Measurements from ENCODE around the gene XG.

XG gene

DNA sequence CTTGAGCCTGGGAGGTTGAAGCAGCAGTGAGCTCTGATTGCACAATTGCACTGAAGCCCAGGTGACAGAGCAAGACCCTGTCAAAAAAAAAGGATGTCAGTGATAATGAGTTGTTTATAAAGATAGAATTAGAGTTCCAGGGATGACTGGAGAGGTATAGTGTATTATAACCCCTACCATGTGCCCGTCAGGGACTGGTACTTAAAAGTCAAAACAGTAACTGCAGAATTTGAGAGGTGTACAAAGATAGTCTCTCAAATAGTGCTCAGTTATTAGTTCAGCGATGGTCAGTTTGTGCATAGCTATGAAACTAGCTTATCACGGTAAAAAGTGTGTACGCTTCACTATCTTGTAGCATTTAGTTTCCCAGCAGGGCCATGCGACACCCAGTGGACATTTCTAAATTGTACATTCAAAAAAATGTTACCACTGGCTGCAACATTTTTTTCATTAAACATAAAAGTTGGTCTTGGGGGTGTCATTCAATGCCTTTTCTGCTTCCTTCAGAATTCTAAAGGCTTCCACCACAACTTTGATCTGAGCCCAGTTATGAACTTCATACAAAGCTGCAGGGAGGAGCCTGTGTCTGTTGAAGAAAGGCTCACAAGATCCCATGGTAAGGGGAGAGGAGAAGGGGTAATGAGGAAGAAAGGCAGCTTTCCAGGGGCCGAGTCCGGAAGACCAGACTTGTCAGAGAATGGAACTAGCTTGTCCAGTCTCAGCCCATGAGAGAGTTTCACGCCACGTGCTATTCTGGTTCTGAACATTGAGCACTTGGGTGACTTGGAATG is 67.7 kb downstream of the XG start:
- no peak for DNase-seq (ENCODE audit: low read depth)

DNA sequence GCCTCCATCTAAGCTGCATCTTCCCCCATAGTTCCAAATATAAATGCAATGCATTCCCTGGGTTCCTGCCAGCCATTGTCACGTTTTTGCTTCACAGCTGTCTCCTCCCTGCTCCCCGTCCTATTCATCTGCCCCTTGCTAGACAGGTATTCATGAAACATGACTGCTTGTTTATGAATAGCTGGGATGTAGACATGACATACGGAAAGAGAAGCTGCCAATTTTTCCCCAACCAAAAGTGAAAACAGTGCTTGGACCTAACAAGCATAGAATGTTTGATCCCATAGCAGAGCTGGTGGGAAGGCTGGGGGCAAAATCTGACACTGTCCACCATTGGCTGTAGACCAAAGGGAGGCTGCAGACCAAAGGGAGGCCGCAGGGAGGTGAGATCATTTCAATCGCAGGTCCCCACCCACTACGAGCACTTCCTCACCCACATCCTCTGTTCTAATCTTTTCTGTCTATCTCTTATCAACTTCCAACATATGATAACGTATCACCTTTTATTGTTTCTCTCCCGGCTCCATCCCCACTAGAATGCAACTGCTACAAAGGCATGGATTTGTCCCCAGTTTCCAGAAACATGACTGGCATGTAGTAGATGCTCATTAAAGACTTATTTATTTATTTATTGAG is 68.4 kb downstream of the XG start:
- no peak for DNase-seq (ENCODE audit: low read depth)

DNA sequence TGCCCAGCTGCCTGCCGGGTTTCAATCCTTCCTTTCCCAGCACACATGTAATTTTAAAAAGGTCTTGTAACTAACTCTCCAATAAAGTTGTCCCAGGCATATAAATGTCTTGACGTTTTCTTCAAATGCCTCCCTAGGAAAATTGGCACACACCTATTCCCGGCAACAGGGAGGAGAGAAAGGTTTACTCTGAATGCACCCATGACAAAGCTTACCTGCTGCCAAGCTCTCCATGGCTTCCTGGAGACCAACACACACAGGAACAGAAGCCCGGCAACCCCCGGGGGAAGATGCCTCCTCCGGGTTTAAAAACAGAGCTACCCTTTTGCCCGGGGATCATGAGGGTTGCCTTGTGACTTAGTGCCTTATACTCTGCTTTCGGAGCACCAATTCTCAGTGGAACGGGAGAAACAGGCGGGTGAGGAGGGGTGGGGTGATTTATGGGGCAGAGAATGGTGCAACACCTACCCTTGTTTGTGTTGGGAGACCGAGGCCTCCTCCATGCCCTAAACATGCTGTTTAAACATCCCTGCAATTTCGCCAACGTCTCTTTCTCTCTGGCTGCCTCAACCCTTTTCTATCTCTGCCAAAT is 72.1 kb downstream of the XG start:
- no peak for DNase-seq (ENCODE audit: low read depth)

DNA sequence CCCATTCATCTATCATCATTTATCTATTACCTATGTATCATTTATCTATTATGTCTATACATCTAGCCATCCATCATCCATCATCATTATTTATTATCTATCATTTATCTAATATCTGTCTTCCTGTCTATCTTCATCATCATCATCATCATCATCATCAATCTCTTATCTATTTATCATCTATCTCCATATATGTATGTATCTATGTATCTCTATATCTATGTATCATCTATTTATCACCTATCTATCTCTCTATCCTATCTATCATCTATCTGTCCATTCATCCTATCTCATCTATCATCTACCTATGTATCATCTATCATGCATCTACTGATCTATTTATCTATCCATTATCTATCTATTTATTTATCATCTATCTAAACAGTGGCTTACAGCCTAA is 73.0 kb downstream of the XG start:
- DNase-seq (ENCODE audit: low read depth) = no peak

DNA sequence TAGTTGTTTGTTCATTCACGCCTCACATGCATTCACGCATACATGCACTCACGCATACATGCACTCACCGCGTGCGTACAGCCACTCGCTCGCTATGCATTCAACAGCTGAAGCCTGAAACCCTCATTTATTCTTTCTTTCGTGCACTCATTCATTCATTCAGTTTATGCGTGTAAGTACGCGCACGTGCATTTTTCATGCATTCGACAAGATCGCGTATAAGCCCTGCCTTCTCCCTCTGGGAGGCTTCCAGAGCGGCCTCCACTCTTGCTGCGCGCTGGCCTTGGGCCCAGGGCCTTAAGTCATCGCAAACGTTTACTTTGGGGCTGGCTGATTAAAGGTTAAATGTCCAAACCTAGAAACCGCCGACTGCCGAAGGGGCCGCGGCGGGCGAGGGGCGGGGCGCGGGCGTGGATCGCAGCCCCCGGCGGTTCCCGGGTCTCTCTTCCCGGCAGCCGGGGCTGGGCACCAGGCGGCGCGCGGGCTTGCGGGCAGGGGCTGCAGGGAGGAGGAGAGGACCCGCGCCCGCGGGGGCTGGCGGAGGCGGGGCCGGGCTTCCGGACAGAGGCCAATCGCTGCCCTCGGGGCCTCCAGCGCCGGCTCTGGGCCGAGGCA is 76.6 kb downstream of the XG start, which contains the start of gene GYG2:
TSS of gene GYG2 (plus strand) at position 587 of the 615 bp plus-strand sequence. CDS start 1,259 bp downstream, outside the sequence.
- DNase-seq (ENCODE audit: low read depth) = no peak

DNA sequence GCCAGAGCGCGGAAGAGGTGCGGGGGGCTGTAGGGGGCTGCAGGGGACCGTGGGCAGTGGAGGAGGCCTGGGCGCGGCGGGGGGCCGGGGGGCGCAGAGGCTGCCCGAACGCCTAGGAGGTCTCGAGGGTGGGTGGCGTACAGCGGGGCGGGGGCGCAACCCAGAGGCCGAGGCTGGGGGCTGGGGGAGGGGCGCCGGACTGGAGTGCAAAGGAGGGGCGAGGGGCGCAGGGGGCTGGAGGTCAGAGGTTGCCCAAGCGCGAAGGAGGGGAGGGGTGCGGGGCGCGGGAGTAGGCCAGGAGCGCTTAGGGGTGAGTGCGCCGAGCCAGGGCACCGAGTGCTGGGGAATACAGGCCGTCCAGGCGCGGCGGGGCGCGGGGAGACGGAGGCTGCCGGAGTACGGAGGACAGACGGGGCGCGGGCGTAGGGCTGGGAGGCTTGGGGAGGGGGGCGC is 77.1 kb downstream of the XG start:
- DNase-seq (ENCODE audit: low read depth) = no peak

DNA sequence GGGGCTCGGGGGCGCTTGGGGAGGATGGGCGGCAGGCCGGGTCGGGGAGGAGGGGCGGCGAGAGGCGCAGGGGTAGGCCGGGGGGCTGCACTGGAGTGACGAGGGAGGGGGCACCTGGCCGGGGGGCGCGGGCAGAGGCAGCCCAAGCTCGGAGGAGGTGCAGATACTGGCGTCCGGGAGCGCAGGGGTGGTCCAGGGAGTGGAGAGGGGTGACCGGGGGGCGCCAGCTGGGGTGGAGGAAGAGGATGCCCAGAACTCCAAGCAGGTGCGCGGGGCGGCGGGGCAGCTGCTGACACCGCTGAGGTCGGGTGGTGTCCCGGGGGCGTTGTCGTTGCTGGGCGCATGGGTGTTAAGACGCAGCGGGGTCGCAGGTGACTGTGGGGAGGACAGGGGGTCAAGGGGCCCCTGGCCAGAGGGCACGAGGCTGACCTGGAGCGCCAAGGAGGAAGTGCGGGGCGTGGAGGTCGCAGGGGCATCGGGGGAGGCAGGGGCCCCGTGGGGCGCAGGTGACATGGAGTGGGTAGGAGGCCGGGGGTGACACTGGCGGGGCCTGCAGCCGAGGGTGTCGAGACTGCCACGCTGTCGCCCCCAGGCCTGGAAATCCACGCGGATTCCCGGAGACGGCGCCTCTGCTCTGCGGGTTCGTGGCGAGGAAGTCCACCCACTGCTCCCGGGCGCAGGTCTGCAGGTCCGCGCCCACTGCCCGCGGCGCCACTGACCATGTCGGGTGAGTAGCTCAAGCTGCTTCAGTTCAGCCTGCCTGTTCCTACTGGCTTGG is 77.8 kb downstream of the XG start:
- DNase-seq (ENCODE audit: low read depth) = no peak

DNA sequence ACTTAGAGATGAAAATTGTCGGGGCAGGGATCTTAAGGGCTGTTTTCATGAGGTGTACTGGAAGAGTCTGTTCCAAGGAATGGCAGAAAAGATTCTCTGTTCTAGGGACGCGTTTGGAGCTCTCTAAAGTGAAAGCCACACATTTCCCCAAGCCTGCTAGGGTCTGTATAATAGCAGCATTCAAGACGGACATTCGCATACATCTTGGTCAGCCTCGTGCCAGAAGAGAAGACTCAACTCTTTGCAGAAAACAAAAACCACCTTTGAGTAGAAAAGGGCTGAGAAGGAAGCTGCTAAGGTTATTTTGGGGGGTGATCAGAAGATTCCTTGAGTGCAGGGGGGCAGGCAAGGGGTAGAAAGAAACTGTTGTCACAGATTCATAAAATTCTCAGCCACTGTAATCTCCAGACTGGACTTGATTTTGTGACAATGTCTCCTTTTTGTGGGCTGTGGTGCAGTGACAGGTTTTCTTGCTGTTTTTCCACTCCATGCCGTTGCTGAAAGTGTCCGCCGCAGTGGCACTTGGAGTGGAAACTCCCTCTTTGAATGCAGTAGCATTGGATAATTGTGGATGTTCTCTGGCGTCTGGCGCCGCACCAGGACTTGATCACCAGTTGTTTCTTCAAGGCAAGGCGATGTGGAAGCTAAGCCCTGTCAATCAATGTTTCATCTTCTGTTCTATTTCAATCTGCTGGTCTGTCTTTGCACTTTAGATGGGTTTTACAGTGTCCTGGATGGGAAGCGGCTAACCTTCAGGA is 79.8 kb downstream of the XG start:
- DNase-seq (ENCODE audit: low read depth) = no peak

DNA sequence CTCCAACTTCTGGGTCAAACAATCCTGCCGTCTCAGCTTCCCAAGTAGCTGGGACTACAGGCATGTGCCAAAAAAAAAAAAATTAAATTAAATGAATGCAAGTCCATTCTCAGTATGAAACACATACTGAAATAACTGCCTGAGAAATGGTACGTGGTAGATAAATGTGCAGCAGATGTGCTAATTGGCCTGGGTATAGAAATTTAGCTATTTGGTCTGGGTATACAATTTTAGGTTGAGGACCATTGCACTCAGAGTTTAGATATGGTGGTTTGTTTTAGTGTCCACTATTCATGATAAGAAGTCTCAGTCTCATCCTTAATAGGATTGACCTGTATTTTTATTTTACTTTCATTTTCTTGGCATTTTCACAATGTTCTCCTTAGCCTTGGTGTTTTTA is 86.1 kb downstream of the XG start:
- DNase-seq (ENCODE audit: low read depth) = no peak

DNA sequence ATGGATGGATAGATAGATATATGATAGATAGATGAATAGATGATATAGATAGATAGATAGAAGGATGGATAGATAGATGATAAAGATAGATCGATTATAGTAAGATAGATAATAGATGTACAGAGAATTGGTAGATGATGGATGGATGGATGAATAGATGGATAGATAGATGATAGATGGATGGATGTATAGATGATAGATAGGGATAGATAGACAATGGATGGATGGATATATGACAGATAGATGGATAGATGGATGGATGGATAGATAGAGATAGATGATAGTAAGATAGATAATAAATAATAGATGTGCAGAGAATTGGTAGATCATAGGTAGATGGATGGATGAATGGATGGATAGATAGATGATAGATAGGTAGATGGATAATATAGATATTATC is 89.1 kb downstream of the XG start:
- no peak for DNase-seq (ENCODE audit: low read depth)

DNA sequence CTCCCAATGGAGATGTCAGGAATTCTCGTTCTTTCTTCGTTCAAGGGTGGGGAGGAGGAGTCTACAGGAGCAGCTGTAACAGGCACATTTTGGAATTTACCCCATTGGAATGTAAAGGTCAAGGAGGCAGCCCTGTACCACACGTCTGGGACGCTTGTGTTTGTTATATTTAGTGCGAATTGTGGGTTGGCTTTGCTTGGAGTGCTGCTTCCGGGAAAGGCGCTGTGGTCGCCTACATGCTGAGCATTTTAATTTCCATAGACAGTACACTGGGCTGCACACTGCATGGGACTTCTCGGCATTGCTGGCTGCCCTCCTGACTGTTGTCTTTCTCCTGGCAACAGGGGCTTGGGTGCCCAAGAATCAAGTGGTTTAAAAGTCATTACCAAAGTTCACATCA is 89.7 kb downstream of the XG start:
- DNase-seq (ENCODE audit: low read depth) = no peak

DNA sequence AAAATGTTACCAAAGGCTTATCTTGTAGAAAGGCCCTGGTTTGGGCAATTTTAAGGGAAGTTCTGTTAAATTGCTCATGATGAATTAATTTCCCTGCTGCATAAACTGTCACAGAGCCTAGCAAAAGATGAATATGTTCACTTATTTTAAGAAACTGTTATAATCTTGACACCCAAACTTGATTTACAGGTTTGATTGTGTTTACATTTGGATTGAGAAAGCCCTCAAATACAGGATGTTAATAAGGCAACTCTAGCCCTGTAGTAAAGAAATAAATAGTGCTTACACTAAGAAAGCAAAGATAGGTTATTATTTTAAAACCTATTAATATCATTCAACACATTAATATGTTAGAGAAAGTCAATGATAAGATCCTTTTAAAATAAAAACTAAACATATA is 95.2 kb downstream of the XG start:
- DNase-seq (ENCODE audit: low read depth) = no peak

DNA sequence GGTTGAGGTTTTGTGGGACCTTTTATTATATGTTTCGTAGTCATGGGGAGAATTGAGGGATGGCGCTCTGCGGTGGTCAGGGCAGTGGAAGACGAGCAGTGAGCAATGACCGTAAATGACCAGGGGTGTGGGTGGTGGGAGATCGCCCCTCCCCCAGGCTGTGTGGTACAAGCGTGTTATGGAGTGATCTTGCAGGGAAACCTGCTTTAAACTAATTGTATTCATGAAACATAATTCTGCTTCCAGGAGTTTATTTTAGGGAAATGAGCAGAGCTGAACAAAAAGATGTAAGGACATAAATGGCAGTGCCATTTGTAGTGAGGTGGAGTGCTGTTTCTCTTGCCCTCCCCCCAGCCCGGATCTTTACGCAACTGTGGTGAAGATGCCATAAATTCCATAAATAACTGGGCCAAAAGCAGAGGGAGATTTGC is 97.0 kb downstream of the XG start:
- DNase-seq (ENCODE audit: low read depth) = no peak

DNA sequence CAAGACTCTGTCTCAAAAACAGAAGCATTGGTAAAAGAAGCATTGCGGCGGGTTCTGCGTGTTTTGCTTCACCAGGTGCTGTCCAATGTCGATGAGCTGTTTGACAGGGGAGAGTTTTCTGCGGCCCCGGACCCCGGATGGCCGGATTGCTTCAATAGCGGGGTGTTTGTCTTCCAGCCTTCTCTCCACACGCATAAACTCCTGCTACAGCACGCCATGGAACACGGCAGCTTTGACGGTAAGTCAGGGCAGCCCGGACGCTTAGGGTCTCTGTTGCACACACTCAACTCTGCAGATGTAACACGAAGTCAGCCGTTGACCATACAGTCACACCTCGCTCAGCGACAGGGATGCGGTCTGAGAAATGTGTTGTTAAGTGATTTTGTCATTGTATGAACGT is 103.1 kb downstream of the XG start:
- DNase-seq (ENCODE audit: low read depth) = no peak

DNA sequence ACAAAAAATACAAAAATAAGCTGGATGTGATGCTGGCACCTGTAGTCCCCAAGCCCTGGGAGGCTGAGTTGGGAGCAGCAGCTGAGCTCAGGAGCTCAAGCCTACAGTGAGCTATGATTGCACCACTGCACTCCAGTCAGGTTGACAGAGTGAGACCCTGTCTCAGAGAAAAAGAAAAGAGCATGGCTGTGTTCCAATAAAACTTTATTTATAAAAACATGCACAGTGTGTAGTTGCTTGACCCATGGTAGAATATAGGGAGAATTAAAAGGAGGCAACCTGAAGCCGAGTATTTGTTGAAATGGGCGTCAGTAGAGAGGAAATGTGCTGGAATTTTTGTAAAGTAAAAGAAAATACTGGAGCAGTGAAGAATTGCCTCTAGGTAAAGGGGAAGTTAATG is 103.9 kb downstream of the XG start:
- DNase-seq (ENCODE audit: low read depth) = no peak

DNA sequence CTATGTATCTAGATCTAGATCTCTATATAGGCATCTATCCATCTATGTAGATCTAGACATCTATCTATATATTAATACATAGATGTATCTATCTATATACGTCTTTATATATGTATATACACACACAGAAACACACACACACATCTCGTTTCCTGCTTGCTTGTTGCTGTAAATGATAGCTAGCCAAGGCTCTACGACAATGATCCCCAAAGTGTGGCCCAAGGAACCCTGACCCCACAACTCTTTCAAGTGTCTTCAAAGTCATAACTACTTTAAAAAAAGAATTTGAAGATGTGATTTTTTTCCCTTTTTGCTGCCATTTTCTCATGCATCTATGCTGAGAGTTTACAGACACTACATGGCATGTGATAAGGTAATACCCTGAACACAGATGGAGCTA is 105.7 kb downstream of the XG start:
- no peak for DNase-seq (ENCODE audit: low read depth)

DNA sequence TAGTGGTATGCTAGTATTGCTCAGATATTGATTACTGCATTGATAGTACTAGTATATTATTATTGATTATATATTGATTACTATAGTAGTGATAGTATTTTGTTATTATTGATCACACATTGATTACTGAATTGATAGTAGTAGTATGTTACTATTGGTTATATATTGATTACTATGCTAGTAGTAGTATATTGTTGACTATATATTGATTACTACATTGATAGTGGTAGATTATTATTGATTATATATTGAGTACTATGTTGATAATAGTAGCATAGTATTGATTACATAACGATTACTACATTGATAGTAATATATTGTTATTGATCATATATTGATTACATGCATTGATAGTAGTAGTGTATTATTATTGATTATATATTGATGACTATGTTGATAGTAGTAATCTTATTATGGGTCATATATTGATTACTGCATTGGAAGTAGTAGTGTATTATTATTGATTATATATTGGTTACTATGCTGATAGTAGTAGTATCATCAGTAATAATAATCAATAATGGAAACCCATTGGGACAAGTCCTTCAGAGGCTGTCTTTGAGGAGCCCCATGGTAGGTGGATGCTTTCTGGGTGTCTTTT is 107.5 kb downstream of the XG start:
- DNase-seq (ENCODE audit: low read depth) = no peak

DNA sequence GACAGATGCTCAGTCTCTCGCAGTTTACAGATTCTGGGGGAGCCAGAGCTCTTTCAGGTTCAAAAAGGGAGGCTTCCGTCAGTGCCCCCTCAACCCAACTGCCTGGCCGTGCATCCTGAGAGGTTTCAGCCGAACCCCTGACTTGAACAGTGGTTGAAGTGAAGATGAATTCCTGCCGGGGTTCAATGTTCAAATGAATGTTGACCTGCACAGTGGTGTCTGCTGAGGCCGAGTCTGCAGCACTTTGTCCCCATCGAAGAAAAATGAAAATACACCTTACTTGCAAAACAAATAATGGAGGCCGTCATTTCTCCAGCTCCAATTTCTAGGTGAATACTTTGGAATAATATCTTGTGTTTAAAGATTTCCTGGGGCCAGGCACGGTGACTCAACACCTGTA is 110.6 kb downstream of the XG start:
- no peak for DNase-seq (ENCODE audit: low read depth)

DNA sequence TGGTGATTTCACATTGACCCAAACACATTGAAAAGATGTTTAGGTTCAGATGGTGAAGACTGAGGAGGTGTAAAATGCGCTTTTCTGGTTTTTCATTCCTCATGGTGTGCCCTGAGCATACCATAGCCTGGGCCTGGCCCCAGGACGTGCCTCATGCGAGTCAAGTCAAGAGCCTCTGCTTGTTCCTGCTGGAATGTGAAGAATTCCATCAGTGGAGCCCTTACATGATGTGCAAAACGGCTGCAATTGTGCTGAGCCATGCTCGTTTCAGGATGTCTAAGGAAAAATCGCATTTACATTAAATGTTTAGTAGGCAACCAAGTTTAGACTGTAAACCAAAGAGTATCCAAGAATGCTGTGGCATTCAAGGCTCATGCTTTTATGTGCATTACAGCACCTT is 111.8 kb downstream of the XG start:
- DNase-seq (ENCODE audit: low read depth) = no peak
